ENCODE data around the gene RCCD1. TPM values are rescaled to one million over a fixed set of nuclear protein-coding genes. Genes with fewer than 3 reads are reported as not detected.
"Not testable (repeated sequence)": the region's sequence is repeated elsewhere in the genome, so short reads cannot be mapped to it uniquely, and the experiment has no call there.

The RCCD1 gene
- polyA plus RNA-seq, 1 donor = 14.1 TPM

- no peak for DNase-seq
Measured at GRCh38 chr15:90918034-90918788, 36.5 kb upstream of the RCCD1 start.

GRCh38 chr15:90918835-90919234, 35.8 kb upstream of the RCCD1 start:
- no peak for DNase-seq

- DNase-seq = no peak
Measured at GRCh38 chr15:90921887-90922286, 32.8 kb upstream of the RCCD1 start.

- not testable (repeated sequence) for DNase-seq
Measured at GRCh38 chr15:90922712-90923322, 31.9 kb upstream of the RCCD1 start.

- DNase-seq = no peak
Measured at GRCh38 chr15:90924375-90924774, 30.3 kb upstream of the RCCD1 start.

- not testable (repeated sequence) for DNase-seq
Measured at GRCh38 chr15:90926766-90927165, 27.9 kb upstream of the RCCD1 start.

- DNase-seq = not testable (repeated sequence)
Measured at GRCh38 chr15:90928106-90928505, 26.6 kb upstream of the RCCD1 start.

GRCh38 chr15:90929246-90930019, 25.3 kb upstream of the RCCD1 start:
- no peak for DNase-seq

GRCh38 chr15:90930861-90931574, 23.7 kb upstream of the RCCD1 start:
- no peak for DNase-seq

- DNase-seq = no peak
Measured at GRCh38 chr15:90931575-90931827, 23.2 kb upstream of the RCCD1 start.

- DNase-seq = peak; percentile 91
Measured at GRCh38 chr15:90931828-90932659, 22.6 kb upstream of the RCCD1 start, which contains the start of gene HDDC3. TSS of gene HDDC3 (minus strand) at chr15:90932549. CDS start at chr15:90932540, 9 bp downstream.

GRCh38 chr15:90932660-90932991, 22.1 kb upstream of the RCCD1 start:
- DNase-seq = no peak

GRCh38 chr15:90933301-90933700, 21.4 kb upstream of the RCCD1 start:
- DNase-seq = no peak

- DNase-seq = peak; percentile 80
Measured at GRCh38 chr15:90934256-90934948, 20.3 kb upstream of the RCCD1 start.

GRCh38 chr15:90934949-90935751, 19.5 kb upstream of the RCCD1 start, which contains the start of gene UNC45A:
TSS of gene UNC45A (plus strand) at chr15:90935285. CDS start at chr15:90935325, 40 bp downstream.
- peak; percentile 90 for DNase-seq

GRCh38 chr15:90936823-90937222, 17.9 kb upstream of the RCCD1 start:
- no peak for DNase-seq

GRCh38 chr15:90938261-90938660, 16.4 kb upstream of the RCCD1 start:
- DNase-seq = no peak

- no peak for DNase-seq
Measured at GRCh38 chr15:90939756-90940155, 14.9 kb upstream of the RCCD1 start.

- no peak for DNase-seq
Measured at GRCh38 chr15:90941038-90941437, 13.6 kb upstream of the RCCD1 start.

GRCh38 chr15:90942354-90943120, 12.1 kb upstream of the RCCD1 start:
- no peak for DNase-seq
